Measurements from ENCODE around the gene HSD3B2. TPM values are rescaled to one million over a fixed set of nuclear protein-coding genes. Genes with fewer than 3 reads are reported as not detected.

The HSD3B2 gene
- total and polyA plus RNA-seq, 2 donors = 0.42 to 0.80 TPM

Other genes with a start within 250 kb of the HSD3B2 start
- gene HAO2, start 46.4 kb upstream of the HSD3B2 start, total RNA-seq = 5.8 TPM
- gene HAO2, start 46.4 kb upstream of the HSD3B2 start, polyA plus RNA-seq = 6.0 TPM
- 0.09 TPM for gene HSD3B1, start 92.1 kb downstream of the HSD3B2 start, total RNA-seq
- 0.39 TPM for gene HSD3B1, start 92.1 kb downstream of the HSD3B2 start, polyA plus RNA-seq
- 1.3 TPM for gene ZNF697, start 233.1 kb downstream of the HSD3B2 start, total RNA-seq
- gene ZNF697, start 233.1 kb downstream of the HSD3B2 start, polyA plus RNA-seq = 1.2 TPM

Data from thymus (tissue), 2 donors.